SHP77 treated with DMSO at 0.1 percent for 48 hours (cell line): ENCODE measurements around the gene DIAPH3.

Experiments used
- DNase-seq: peaks from one replicate; lab custom pipeline; 2025; lab: John Stamatoyannopoulos, UW

DIAPH3 gene

DNA sequence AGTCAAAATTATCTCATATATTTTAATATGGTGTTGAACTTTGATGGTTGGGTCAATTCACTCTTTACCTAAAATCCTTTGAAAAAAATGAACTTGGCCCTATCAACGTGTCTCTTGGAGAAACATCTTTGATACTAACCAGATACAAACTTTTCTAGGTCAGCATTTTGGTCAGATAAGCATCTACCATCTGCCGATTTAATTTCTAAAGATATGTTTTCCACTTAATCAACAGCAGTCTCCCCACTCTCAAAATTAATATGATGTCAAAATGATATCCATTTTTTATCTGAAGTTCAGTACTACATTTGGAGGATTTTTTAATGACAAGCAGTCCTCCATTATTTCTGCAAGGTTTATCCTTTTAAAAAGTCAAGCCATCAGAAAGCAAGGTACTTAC is 288.8 kb downstream of the DIAPH3 start:
- DNase-seq = no peak

GRCh38 chr13:59873856-59874255 is 289.9 kb downstream of the DIAPH3 start:
- DNase-seq = no peak

DNA sequence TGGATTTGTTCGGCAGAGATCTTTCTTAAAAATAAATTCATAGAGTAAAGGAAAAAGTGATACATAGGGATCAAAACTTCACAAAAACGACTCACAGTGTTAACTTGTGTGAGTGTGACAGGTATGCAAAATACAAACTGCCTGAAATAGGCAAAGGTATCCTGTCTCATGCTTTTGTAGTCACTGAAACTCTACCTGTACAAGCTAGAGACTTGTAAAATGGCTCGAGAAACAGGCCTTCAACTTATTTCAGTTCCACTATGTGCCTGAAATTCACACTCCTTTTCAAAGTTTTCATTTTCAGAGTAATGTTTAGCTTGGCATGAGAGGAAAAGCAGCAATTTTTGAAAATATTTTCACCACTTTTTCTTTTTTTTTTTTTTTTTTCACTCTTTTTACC is 290.4 kb downstream of the DIAPH3 start:
- DNase-seq = no peak

GRCh38 chr13:59867867-59868266 is 295.9 kb downstream of the DIAPH3 start:
- no peak for DNase-seq

DNA sequence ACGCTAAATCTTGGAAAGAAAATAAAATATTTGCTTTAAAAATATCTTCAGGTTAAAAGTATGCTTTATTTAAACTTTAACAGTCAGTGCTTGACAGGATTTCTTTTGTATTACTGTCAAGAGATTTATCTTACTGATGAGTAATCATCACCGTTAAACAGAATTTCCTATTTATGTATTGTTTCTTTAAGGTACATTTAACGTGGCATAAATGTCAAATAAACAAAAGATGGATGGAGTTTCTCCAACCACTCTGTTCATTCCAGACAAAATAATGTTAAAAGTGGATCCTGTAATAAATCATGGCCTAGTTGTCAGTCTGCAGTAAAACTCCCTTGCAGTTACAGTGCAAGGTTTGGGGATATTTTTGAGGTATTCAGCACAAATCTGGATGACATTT is 298.3 kb downstream of the DIAPH3 start:
- no peak for DNase-seq

DNA sequence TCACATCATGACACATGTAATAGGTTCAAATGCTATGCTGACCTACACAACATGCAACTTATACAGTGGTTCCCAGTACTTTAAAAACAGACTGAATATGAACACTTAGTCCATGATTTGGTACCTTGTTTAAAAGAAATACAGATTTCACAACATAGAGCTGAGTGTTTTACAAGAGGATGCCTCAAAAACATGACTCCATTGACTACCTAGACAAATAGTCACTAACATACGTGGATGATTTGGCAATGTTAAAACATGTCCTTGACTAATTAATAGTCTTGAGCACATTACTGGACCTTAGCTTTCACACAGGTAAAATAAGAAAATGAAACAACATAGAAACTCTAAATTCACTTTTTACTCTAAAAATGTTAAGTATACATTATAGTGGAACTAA is 300.1 kb downstream of the DIAPH3 start:
- no peak for DNase-seq

- no peak for DNase-seq
Measured at GRCh38 chr13:59861676-59862075, 302.1 kb downstream of the DIAPH3 start.

GRCh38 chr13:59856281-59856810 is 307.4 kb downstream of the DIAPH3 start:
- DNase-seq = no peak

DNA sequence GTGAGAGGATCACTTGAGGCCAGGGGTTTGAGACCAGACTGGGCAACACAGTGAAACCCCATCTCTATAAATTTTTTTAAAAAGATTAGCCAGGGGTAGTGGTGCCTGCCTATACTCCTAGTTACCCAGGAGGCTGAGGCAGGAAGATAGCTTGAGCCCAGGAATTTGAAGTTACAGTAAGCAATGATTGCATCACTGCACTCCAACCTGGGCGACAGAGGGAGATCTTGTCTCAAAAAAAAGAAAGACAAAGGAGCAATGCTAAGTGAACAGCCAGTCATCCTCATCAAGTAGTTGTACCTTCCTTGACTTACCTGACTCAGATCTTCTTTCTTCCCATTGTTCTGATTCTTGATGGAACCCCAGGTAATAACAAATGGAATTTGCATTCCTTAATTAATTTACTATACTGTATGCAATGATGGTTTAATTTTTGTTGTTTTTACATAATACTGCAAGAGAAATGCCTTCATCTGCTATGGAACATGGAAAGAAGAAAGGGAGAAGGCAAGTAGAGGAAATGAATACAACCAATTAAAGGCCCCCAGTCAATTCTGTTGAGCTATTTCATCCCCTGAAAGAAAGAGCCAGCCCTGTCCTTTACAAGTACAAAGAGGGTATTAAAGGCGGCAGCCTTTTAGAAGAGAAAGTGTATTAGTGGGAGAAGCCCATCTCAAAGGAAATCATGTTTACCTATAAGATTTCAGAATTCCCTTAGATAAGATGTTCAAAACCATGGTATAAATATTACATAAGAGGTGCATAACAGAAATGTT is 316.7 kb downstream of the DIAPH3 start:
- DNase-seq = no peak

DNA sequence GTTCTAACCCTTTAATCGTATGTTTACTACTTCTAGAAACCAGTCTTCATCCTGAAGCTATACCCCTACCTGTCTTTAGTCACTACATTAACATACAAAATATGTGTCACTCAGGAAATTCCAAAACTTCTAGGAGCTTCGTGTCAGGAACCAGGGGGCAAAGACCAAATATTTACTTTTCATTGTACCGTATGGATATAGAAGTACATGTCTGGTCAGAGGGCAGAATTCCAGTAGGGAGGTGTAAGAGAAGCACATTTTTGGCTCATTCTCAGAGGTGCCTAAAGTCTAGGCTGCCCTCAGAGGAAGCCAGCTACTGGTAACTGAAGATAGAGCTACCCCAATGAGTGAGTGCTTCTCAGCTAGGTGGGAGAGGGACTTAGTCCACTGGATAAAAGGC is 320.7 kb downstream of the DIAPH3 start:
- DNase-seq = no peak

DNA sequence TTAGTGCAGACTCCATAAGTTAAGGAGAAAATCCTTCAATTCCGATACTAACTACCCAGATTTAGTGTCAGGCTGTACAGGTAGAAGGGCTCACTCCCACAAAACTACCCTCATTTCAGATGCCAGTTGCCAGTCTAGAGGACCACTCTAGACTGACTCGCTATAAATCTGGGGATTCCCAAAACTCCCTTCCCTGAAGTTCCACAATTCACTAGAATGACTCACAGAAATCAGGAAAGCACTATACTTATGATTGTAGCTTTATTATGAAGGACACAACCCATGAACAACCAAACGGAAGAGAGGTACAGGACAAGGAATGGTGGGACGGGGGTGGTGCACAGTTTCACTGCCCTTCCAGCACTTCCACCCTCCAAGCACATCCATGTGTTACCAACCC is 321.2 kb downstream of the DIAPH3 start:
- DNase-seq = no peak

- DNase-seq = no peak
Measured at GRCh38 chr13:59839186-59839585, 324.5 kb downstream of the DIAPH3 start.

DNA sequence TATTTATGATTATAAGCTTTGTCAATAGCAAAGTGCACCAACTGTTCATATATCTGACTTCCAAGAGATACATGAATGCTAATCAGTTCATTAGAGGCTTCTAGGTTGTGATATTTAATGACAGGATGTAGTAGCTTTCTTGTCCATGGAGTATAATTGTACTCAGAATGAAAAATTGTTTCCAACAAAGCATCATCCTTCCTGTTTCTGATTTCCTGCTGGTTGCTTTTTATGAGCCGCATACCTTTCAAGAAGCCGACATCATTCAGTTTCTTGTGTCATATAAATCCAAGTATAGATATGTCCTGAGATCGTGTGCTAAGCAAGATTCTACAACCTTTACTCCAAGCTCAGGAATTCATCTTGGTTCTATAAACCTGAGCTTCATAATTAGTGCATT is 326.6 kb downstream of the DIAPH3 start:
- no peak for DNase-seq

DNA sequence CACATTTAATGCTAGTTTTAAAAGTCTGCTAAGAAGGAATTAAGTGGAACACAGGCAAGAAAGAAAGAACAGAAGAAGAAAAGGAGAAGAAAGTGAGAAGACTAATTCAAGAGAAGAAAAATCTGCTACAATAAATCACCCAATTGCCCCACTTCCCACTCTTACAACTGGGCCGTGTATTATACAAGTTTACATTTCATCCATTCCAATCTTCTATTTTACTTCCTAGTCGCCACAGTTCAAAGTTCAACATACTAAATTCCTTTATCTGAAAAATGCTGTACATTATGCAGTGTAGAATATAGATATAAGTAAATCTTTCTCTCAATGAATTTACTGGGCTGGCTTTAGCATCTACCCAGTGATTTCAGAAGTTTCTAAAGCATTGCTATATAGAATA is 328.2 kb downstream of the DIAPH3 start:
- DNase-seq = no peak

DNA sequence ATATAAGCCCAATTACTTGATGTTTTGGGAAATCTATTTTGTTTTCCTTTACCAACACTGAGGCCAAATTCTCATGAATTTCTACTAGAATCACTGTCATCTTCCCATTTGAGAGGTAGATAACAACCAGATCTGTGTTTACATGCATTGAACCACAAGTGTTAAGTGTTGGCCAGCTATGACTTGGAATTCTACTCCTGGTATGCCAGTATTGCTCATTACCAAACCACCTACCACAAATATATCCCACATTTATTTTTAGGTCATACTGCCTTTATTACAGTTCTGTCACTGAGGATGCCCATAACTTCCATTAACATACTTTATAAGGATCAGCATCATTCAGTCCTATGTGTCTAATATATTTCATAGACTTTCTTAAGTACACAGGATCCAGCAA is 328.9 kb downstream of the DIAPH3 start:
- no peak for DNase-seq

GRCh38 chr13:59829690-59830089 is 334.0 kb downstream of the DIAPH3 start:
- DNase-seq = no peak

DNA sequence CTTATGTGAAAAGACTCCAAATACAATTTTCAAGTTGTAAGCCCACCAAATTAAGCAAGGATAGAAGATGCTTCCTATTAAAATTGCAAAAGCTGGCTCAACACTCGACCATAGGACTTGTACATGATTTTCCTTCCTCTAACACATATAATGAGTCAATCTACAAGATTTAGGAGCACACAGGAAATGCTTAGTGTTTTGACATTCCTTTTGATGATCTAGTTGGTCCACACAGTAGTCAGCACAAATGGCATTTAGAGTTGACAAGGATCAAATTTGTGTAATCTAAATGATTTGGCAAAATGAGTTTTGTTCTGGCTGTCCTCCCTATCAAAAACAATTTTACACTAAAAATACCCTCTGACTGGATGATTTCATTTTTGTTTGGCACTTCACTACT is 340.2 kb downstream of the DIAPH3 start:
- no peak for DNase-seq

- no peak for DNase-seq
Measured at GRCh38 chr13:59809564-59809963, 354.2 kb downstream of the DIAPH3 start.

- DNase-seq = no peak
Measured at GRCh38 chr13:59806801-59807200, 356.9 kb downstream of the DIAPH3 start.

GRCh38 chr13:59801107-59801880 is 362.4 kb downstream of the DIAPH3 start:
- DNase-seq = no peak

DNA sequence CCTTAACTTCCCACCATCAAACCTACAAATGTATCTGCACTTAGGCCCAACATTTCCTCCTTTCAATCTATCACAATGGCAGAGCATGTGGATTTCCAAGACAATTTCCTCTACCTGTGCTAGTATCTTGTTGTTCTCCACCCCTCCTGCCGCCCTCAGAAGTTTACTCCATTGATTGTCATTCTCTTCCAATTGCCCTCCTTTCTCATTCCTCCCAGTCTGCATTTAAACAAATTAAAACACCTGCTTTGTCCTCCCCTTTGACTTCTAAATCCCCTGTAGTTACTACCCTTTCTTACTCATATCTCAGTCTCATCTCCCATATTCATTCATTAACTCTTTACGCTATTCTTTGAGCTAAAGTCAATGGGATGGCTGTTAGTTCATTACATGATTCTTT is 370.6 kb downstream of the DIAPH3 start:
- no peak for DNase-seq

GRCh38 chr13:59790626-59791025 is 373.1 kb downstream of the DIAPH3 start:
- no peak for DNase-seq

DNA sequence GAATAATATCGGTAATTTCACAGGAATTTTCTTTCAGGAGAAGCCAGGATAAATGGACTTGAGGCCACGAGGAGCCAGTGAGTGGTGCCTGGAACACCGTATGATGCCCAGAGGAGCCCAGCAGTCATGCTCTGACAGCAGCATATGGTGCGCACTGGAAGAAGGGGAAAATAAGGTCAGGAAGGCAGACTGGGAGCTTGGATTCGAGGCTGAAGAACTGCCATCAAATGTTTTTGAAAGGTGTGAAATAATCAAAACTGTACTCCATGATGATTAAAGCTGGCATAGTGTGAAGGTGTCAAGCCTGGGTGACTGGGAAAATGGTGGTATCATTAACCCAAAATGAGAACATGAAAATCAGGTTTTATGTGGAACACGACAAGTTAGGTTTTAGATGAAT is 374.2 kb downstream of the DIAPH3 start:
- no peak for DNase-seq
